GM12878 (cell line): ENCODE results near the gene UBASH3A. TPM values are rescaled to one million over a fixed set of nuclear protein-coding genes. Genes with fewer than 3 reads are reported as not detected.

Source experiments
- ATAC-seq: fragments of 200-7000 bp; cut with Tn5 transposase; 3 replicates; pipeline ENCODE4 v1.9.1; 2020; ENCODE audit warnings: mild to moderate bottlenecking, moderate library complexity
- BruUV-seq: library from RNA; stranded (reverse); fragments of 400-500 nt; replicated peaks from 2 replicates; lab custom pipeline; 2021; lab: Mats Ljungman, UMichigan
- CTCF ChIA-PET: fragments of 300-600 bp; sonication (Branson Sonifier 250); formaldehyde crosslinking; extraction: SDS; loops from one replicate; lab custom pipeline; 2021; ENCODE audit warnings: inconsistent platforms; lab: Yijun Ruan, JAX
- POLR2A ChIA-PET: fragments of 350-600 bp; formaldehyde crosslinking; extraction: SDS; loops from one replicate; lab custom pipeline; 2021; ENCODE audit warnings: inconsistent platforms; lab: Charles Lee
- RAD21 ChIA-PET: fragments of 300-600 bp; sonication (Branson Sonifier 250); formaldehyde crosslinking; loops from one replicate; lab custom pipeline; 2023; ENCODE audit warnings: antibody characterized with exemption; ENCODE audit not compliant: unreplicated experiment; lab: Charles Lee
- SMC1A ChIA-PET: fragments of 300-600 bp; sonication (Branson Sonifier 250); formaldehyde crosslinking; loops from one replicate; lab custom pipeline; 2023; ENCODE audit not compliant: unreplicated experiment, uncharacterized antibody; lab: Charles Lee
- DNase-seq: peaks from one replicate; pipeline ENCODE4 v3.0.0-alpha.2; 2011; ENCODE audit warnings: low read depth, low spot score
- FAIRE-seq: peaks from 3 replicates; lab custom pipeline; 2011; peaks lifted over from hg19 to GRCh38; lab: Jason Lieb, UNC
- H2AFZ ChIP-seq: 2 replicates; pipeline ENCODE4 v1.6.0; 2011; ENCODE audit warnings: low read depth, low read length, control low read depth; ENCODE audit not compliant: control insufficient read depth
- H3K27ac ChIP-seq: 2 replicates; pipeline ENCODE4 v1.5.1; 2011; ENCODE audit warnings: control low read depth; ENCODE audit not compliant: control insufficient read depth, insufficient read depth
- H3K27me3 ChIP-seq, 2 experiments: replicated peaks in 1 of 2; 2 replicates each; pipeline versions ENCODE4 v1.6.0 to v1.6.1; 2011; ENCODE audit warnings: low read length in 1 of 2; ENCODE audit not compliant: control insufficient read depth in 2 of 2, insufficient read depth in 2 of 2
- H3K36me3 ChIP-seq, 2 experiments: 2 replicates each; pipeline ENCODE4 v1.5.1; 2011; ENCODE audit warnings: low read length in 1 of 2; ENCODE audit not compliant: control insufficient read depth in 2 of 2, insufficient read depth in 2 of 2
- H3K4me1 ChIP-seq: 2 replicates; pipeline ENCODE4 v1.6.1; 2011; ENCODE audit warnings: mild to moderate bottlenecking, low read length, moderate library complexity, mixed read lengths; ENCODE audit not compliant: control insufficient read depth, insufficient read depth
- H3K4me2 ChIP-seq: 2 replicates; pipeline ENCODE4 v1.6.0; 2011; ENCODE audit warnings: control low read depth; ENCODE audit not compliant: control insufficient read depth, insufficient read depth
- H3K4me3 ChIP-seq: fragments of 200-600 bp; sonication (generic); 2 replicates; pipeline ENCODE4 v1.5.1; 2016
- H3K79me2 ChIP-seq: 2 replicates; pipeline ENCODE4 v1.6.0; 2011; ENCODE audit warnings: low read length; ENCODE audit not compliant: control insufficient read depth, insufficient read depth
- H3K9ac ChIP-seq: 2 replicates; pipeline ENCODE4 v1.8.0; 2011; ENCODE audit warnings: low read length, control low read depth, mixed read lengths; ENCODE audit not compliant: control insufficient read depth, insufficient read depth
- H3K9me3 ChIP-seq: replicated peaks from 3 replicates; pipeline ENCODE4 v1.5.1; 2011; ENCODE audit warnings: mild to moderate bottlenecking, low read length; ENCODE audit not compliant: control insufficient read depth, insufficient read depth
- H4K20me1 ChIP-seq: 2 replicates; pipeline ENCODE4 v1.6.0; 2011; ENCODE audit not compliant: control insufficient read depth, insufficient read depth
- BHLHE40 ChIP-seq, 2 experiments: fragments of 450-650 bp in 1 of 2; IDR thresholded peaks; 2 replicates each; pipeline ENCODE4 v1.6.1; 2011 to 2017; ENCODE audit warnings: low read depth in 2 of 2, borderline replicate concordance in 1 of 2, improper control_type of control experiment in 1 of 2, low read length in 1 of 2, mild to moderate bottlenecking in 1 of 2
- CHD1 ChIP-seq: IDR thresholded peaks from 2 replicates; pipeline ENCODE4 v1.6.1; 2012; ENCODE audit warnings: low read depth, low read length, improper control_type of control experiment
- EZH2 ChIP-seq: IDR thresholded peaks from 2 replicates; pipeline ENCODE4 v1.6.1; 2012; ENCODE audit warnings: low read depth, mild to moderate bottlenecking, control low read depth, inconsistent platforms, low read length, borderline replicate concordance; ENCODE audit not compliant: control insufficient read depth
- MYC ChIP-seq: IDR thresholded peaks from 2 replicates; pipeline ENCODE4 v1.6.1; 2011; ENCODE audit warnings: mild to moderate bottlenecking, low read length, moderate library complexity, inconsistent platforms; ENCODE audit not compliant: insufficient read depth, insufficient replicate concordance, insufficient read length, severe bottlenecking
- NR2C1 ChIP-seq: fragments of 450-650 bp; IDR thresholded peaks from 2 replicates; pipeline ENCODE4 v1.6.1; 2017; ENCODE audit warnings: antibody characterized with exemption, mild to moderate bottlenecking, moderate library complexity
- RAD21 ChIP-seq: IDR thresholded peaks from 2 replicates; pipeline ENCODE4 v1.6.1; 2011; ENCODE audit warnings: mild to moderate bottlenecking, low read depth, low read length, moderate library complexity; ENCODE audit not compliant: insufficient read depth
- RAD51 ChIP-seq: fragments of 450-650 bp; IDR thresholded peaks from 2 replicates; pipeline ENCODE4 v1.6.1; 2016; ENCODE audit warnings: moderate library complexity, mild to moderate bottlenecking, inconsistent platforms
- SIN3A ChIP-seq: IDR thresholded peaks from 2 replicates; pipeline ENCODE4 v1.6.1; 2012; ENCODE audit warnings: low read depth, low read length, improper control_type of control experiment
- SMAD1 ChIP-seq: fragments of 450-650 bp; IDR thresholded peaks from 2 replicates; pipeline ENCODE4 v1.6.1; 2018; ENCODE audit warnings: mild to moderate bottlenecking, low read depth; ENCODE audit not compliant: partially characterized antibody
- SMC3 ChIP-seq: IDR thresholded peaks from 2 replicates; pipeline ENCODE4 v1.6.1; 2011; ENCODE audit warnings: low read length, improper control_type of control experiment, borderline replicate concordance
- SP1 ChIP-seq: IDR thresholded peaks from one replicate; pipeline ENCODE4 v1.6.1; 2011; ENCODE audit warnings: low read depth, low read length
- TAF1 ChIP-seq: IDR thresholded peaks from 2 replicates; pipeline ENCODE4 v1.6.1; 2011; ENCODE audit warnings: mild to moderate bottlenecking, low read depth, low read length, borderline replicate concordance
- ZNF24 ChIP-seq: fragments of 450-650 bp; IDR thresholded peaks from 2 replicates; pipeline ENCODE4 v1.6.1; 2017; ENCODE audit warnings: antibody characterized with exemption, mild to moderate bottlenecking
- WGBS: methylation state at CpG from one replicate; pipeline ENCODE4 v1.1.6; 2016; ENCODE audit warnings: low lambda C conversion rate; ENCODE audit not compliant: insufficient replicate concordance, insufficient coverage; ENCODE audit errors: missing lambda C conversion rate; 5-methylcytosine and 5-hydroxymethylcytosine counted together
- in situ Hi-C: fragments of 300-500 bp; cut with MboI; formaldehyde crosslinking; loops from 9 replicates; pipeline ENCODE4 v1.14.3; 2018; ENCODE audit warnings: mixed read lengths
- intact Hi-C: fragments of 100-400 bp; cut with micrococcal nuclease; formaldehyde crosslinking; loops from one replicate; pipeline ENCODE4 v1.14.2; 2022; ENCODE audit not compliant: unreplicated experiment
- polyA plus RNA-seq, 11 experiments: library from polyadenylated mRNA; depleted of rRNA in 4 of 11; unstranded in 6 of 11; stranded (reverse) in 5 of 11; fragments of >200 nt; fragmentation: Nextera tagmentation in 4 of 11; fragmentation: Illumina TruSeq in 1 of 11; extraction: Ambion mirVana in 4 of 11; extraction: Trizol in 1 of 11; gene quantifications; 1 replicate in 1 of 11; 2 replicates in 10 of 11; pipeline versions ENCODE4 v1.2.1 to v1.2.3, GENCODE V29; 2011 to 2016; ENCODE audit warnings: inconsistent platforms in 2 of 11, missing spikeins in 2 of 11, low read depth in 1 of 11
- total RNA-seq, 4 experiments: library from RNA; depleted of rRNA in 3 of 4; stranded (reverse); fragments of >200 nt in 3 of 4; fragmentation: Illumina TruSeq in 1 of 4; extraction: Trizol in 1 of 4; gene quantifications; 2 replicates each; pipeline versions ENCODE4 v1.2.1 to v1.2.3, GENCODE V29; 2013 to 2021
- TF ChIP-seq, protein P1 (sequence below): IDR thresholded peaks from 2 replicates; pipeline ENCODE4 v1.6.1; 2012; ENCODE audit warnings: low read depth, low read length, improper control_type of control experiment
- TF ChIP-seq, protein P2 (sequence below): IDR thresholded peaks from 2 replicates; pipeline ENCODE4 v1.6.1; 2011; ENCODE audit warnings: borderline replicate concordance, low read depth, mild to moderate bottlenecking, moderate library complexity, low read length; ENCODE audit not compliant: insufficient read depth, poor library complexity, severe bottlenecking
- TF ChIP-seq, protein P3 (sequence below): fragments of 450-650 bp; formaldehyde crosslinking; IDR thresholded peaks from 2 replicates; pipeline ENCODE4 v1.4.0; 2020; ENCODE audit warnings: mild to moderate bottlenecking, moderate library complexity

UBASH3A gene
- total and polyA plus RNA-seq, 10 of the 15 experiments (the other 5 are each of a cell fraction or from before 2014, with no cell fraction given), result 0.04 to 0.39 (median 0.23) TPM; not detected in 1

DNA sequence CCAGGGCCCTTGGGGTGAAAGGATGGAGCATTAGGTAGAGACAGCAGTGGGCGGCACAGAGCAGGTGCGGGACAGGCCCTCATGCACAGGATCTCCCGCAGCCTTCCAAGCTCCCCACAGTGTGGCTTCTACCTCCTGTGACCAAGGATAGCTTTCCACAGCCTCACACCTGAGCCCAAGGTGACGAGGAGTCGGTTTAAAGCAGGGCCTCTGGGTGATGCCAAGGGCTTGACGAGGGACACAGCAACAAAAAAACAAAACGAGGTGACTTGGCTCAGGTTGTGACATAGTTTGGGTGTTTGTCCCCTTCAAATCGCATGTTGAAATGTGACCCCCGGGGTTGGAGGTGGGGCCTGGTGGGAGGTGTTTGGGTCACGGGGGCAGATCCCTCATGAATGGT is 77.0 kb downstream of the UBASH3A start:
- intact Hi-C loops, result no loop called here
- RAD21 ChIA-PET, result interaction anchor here (0.6 to 6.1 kb wide), 2 partner anchors 13 to 33 kb away, joined by 3 to 57 read pairs; partner anchors contain the start of gene SLC37A1
- DNase-seq, result no peak
- Histone ChIP-seq H3K4me3 (no peak overlapping the region), H3K4me1 (peaks cover 29% of the 10 kb centered on the region), H3K27ac (no peak overlapping the region), H3K4me2 (no peak overlapping the region), H3K9ac (no peak overlapping the region), H3K36me3 (no peaks in the 10 kb centered on the region), H3K9me3 (no peaks in the 10 kb centered on the region; the same call in 2 of the 3 replicates)
- CTCF ChIA-PET, result interaction anchor here (0.9 kb wide), 1 partner anchor 10 kb away, joined by 4 read pairs; no protein-coding TSS in a partner anchor
- BruUV-seq, result no TSS peak
- no peak for FAIRE-seq
- POLR2A ChIA-PET, result interaction anchor here (0.6 to 1.2 kb wide), 2 partner anchors 33 to 47 kb away, joined by 3 to 4 read pairs; partner anchors contain the start of gene SLC37A1
- ATAC-seq, result no peak
- SMC1A ChIA-PET, result interaction anchor here (1.4 kb wide), 1 partner anchor 13 kb away, joined by 4 read pairs; no protein-coding TSS in a partner anchor
- 89% methylated on average over 10 of the region's 10 CpGs for WGBS
- TF ChIP-seq, protein P1, sequence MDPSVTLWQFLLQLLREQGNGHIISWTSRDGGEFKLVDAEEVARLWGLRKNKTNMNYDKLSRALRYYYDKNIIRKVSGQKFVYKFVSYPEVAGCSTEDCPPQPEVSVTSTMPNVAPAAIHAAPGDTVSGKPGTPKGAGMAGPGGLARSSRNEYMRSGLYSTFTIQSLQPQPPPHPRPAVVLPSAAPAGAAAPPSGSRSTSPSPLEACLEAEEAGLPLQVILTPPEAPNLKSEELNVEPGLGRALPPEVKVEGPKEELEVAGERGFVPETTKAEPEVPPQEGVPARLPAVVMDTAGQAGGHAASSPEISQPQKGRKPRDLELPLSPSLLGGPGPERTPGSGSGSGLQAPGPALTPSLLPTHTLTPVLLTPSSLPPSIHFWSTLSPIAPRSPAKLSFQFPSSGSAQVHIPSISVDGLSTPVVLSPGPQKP, result no peak
- TF ChIP-seq EZH2 (no peak), SMC3 (no peak), RAD51 (no peak), RAD21 (no peak), CHD1 (no peak), BHLHE40 (IDR thresholded peaks at IDR 0.05; ENCODE audit: borderline replicate concordance in 1 of 2, low read depth in 2 of 2, low read length in 1 of 2) (no peak), NR2C1 (no peak), SMAD1 (no peak), SIN3A (no peak), SP1 (no peak), ZNF24 (no peak), MYC (no peak), TAF1 (no peak)
- TF ChIP-seq, protein P2, sequence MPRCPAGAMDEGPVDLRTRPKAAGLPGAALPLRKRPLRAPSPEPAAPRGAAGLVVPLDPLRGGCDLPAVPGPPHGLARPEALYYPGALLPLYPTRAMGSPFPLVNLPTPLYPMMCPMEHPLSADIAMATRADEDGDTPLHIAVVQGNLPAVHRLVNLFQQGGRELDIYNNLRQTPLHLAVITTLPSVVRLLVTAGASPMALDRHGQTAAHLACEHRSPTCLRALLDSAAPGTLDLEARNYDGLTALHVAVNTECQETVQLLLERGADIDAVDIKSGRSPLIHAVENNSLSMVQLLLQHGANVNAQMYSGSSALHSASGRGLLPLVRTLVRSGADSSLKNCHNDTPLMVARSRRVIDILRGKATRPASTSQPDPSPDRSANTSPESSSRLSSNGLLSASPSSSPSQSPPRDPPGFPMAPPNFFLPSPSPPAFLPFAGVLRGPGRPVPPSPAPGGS, result no peak
- TF ChIP-seq, protein P3, sequence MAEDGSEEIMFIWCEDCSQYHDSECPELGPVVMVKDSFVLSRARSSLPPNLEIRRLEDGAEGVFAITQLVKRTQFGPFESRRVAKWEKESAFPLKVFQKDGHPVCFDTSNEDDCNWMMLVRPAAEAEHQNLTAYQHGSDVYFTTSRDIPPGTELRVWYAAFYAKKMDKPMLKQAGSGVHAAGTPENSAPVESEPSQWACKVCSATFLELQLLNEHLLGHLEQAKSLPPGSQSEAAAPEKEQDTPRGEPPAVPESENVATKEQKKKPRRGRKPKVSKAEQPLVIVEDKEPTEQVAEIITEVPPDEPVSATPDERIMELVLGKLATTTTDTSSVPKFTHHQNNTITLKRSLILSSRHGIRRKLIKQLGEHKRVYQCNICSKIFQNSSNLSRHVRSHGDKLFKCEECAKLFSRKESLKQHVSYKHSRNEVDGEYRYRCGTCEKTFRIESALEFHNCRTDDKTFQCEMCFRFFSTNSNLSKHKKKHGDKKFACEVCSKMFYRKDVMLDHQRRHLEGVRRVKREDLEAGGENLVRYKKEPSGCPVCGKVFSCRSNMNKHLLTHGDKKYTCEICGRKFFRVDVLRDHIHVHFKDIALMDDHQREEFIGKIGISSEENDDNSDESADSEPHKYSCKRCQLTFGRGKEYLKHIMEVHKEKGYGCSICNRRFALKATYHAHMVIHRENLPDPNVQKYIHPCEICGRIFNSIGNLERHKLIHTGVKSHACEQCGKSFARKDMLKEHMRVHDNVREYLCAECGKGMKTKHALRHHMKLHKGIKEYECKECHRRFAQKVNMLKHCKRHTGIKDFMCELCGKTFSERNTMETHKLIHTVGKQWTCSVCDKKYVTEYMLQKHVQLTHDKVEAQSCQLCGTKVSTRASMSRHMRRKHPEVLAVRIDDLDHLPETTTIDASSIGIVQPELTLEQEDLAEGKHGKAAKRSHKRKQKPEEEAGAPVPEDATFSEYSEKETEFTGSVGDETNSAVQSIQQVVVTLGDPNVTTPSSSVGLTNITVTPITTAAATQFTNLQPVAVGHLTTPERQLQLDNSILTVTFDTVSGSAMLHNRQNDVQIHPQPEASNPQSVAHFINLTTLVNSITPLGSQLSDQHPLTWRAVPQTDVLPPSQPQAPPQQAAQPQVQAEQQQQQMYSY (CRISPR knock-in tag), result no peak
- TF ChIP-seq, all 136 proteins: peak for 0
- Histone ChIP-seq H3K79me2 (no peaks in the 10 kb centered on the region), H3K27me3 (no peaks in the 10 kb centered on the region; a peak in 1 of 4 replicates), H2AFZ (no peak overlapping the region), H4K20me1 (no peaks in the 10 kb centered on the region)
- in situ Hi-C loops, result no loop called here
